Gastroesophageal sphincter (tissue), 4 donors: ENCODE data around the gene PLAGL1. TPM values are rescaled to one million over a fixed set of nuclear protein-coding genes. Genes with fewer than 3 reads are reported as not detected.

Source experiments
- ATAC-seq: fragments of 150-250 bp; one replicate; pipeline ENCODE4 v1.9.1; 2016; ENCODE audit warnings: mild to moderate bottlenecking, moderate library complexity
- H3K27ac ChIP-seq, 4 donors: fragments of 200-600 bp; sonication (generic) in 3 of 4; 1 replicate in 3 of 4; 2 replicates in 1 of 4; pipeline ENCODE4 v1.5.1; 2016 to 2019
- H3K27me3 ChIP-seq: fragments of 200-600 bp; sonication (generic); one replicate; pipeline ENCODE4 v1.5.1; 2019
- H3K36me3 ChIP-seq, 2 donors: fragments of 200-600 bp; sonication (generic); one replicate each; pipeline ENCODE4 v1.5.1; 2019; ENCODE audit warnings: control low read depth in 1 of 2
- H3K4me1 ChIP-seq, 3 donors: fragments of 200-600 bp; sonication (generic); 1 replicate in 2 of 3; 2 replicates in 1 of 3; pipeline ENCODE4 v1.5.1; 2016 to 2019; ENCODE audit warnings: control low read depth in 2 of 3
- H3K4me3 ChIP-seq, 2 donors: fragments of 200-600 bp; sonication (generic); one replicate each; pipeline ENCODE4 v1.5.1; 2019; ENCODE audit warnings: mild to moderate bottlenecking in 1 of 2, moderate library complexity in 1 of 2
- H3K9me3 ChIP-seq, 3 donors: fragments of 200-600 bp; sonication (generic); one replicate each; pipeline ENCODE4 v1.5.1; 2017 to 2019; ENCODE audit warnings: control low read depth in 2 of 3
- CTCF ChIP-seq, 4 experiments: fragments of 200-600 bp in 2 of 4; fragments of 450-650 bp in 2 of 4; sonication (generic) in 1 of 4; IDR thresholded peaks; one replicate each; pipeline ENCODE4 v1.5.1; 2017 to 2019; ENCODE audit warnings: antibody characterized with exemption in 4 of 4, mild to moderate bottlenecking in 2 of 4, moderate library complexity in 2 of 4
- EP300 ChIP-seq: sonication (generic); formaldehyde crosslinking; IDR thresholded peaks from one replicate; pipeline ENCODE4 v1.6.1; 2017; ENCODE audit warnings: antibody characterized with exemption, mild to moderate bottlenecking
- POLR2A ChIP-seq, 2 donors: fragments of 450-650 bp; IDR thresholded peaks; one replicate each; pipeline ENCODE4 v1.6.1; 2017; ENCODE audit warnings: antibody characterized with exemption in 2 of 2, mild to moderate bottlenecking in 2 of 2, moderate library complexity in 1 of 2
- POLR2AphosphoS5 ChIP-seq: sonication (generic); formaldehyde crosslinking; IDR thresholded peaks from one replicate; pipeline ENCODE4 v1.6.1; 2017; ENCODE audit warnings: antibody characterized with exemption
- WGBS, 2 donors: methylation state at CpG; one replicate each; pipeline ENCODE4 v1.1.5; 2018; ENCODE audit warnings: low coverage in 1 of 2; 5-methylcytosine and 5-hydroxymethylcytosine counted together
- total RNA-seq, 4 donors: library from RNA; depleted of rRNA; stranded (reverse); fragments of >200 nt; gene quantifications; one replicate each; pipeline ENCODE4 v1.1.0, GENCODE V29; 2016

The PLAGL1 gene
- total RNA-seq, 4 donors from 2014 or later: 13.2 to 26.3 (median 17.5) TPM

- TF ChIP-seq POLR2AphosphoS5: no peak
- TF ChIP-seq CTCF (IDR thresholded peaks at IDR 0.05): no peak
- TF ChIP-seq EP300: no peak
- no peak for TF ChIP-seq POLR2A (IDR thresholded peaks at IDR 0.05)
- Histone ChIP-seq H3K4me3 (no peak overlapping the region), H3K27me3 (no peaks in the 10 kb centered on the region), H3K9me3 (no peaks in the 10 kb centered on the region), H3K27ac (no peak overlapping the region), H3K36me3 (peaks cover 0 to 9% of the 10 kb centered on the region in 2 donors), H3K4me1 (peaks cover 0 to 26% (median 0%) of the 10 kb centered on the region in 3 donors)
- WGBS, 2 donors: 53 to 63% methylated on average over 2 to 5 of the region's 5 CpGs
- ATAC-seq: no peak
Measured at GRCh38 chr6:143967706-143968376, 40.2 kb downstream of the PLAGL1 start.

- H3K27ac ChIP-seq: no peak overlapping the region
- no peaks in the 10 kb centered on the region for H3K27me3 ChIP-seq
- peaks cover 0 to 29% (median 0%) of the 10 kb centered on the region in 3 donors for H3K4me1 ChIP-seq
- TF ChIP-seq POLR2A (IDR thresholded peaks at IDR 0.05) (no peak), CTCF (IDR thresholded peaks at IDR 0.05) (no peak)
- no peaks in the 10 kb centered on the region for H3K9me3 ChIP-seq
- H3K4me3 ChIP-seq: no peak overlapping the region
- peaks cover 0 to 9% of the 10 kb centered on the region in 2 donors for H3K36me3 ChIP-seq
- no peak for ATAC-seq
- 50 to 84% methylated on average over 1 of the region's 1 CpG for WGBS, 2 donors
Measured at GRCh38 chr6:143966312-143966711, 41.7 kb downstream of the PLAGL1 start.

GRCh38 chr6:143965503-143966171, 42.4 kb downstream of the PLAGL1 start:
- Histone ChIP-seq H3K27me3 (no peaks in the 10 kb centered on the region), H3K27ac (no peak overlapping the region), H3K4me3 (no peak overlapping the region), H3K4me1 (peaks cover 0 to 24% (median 0%) of the 10 kb centered on the region in 3 donors), H3K9me3 (no peaks in the 10 kb centered on the region), H3K36me3 (peaks cover 0 to 9% of the 10 kb centered on the region in 2 donors)
- 67 to 78% methylated on average over 6 of the region's 6 CpGs for WGBS, 2 donors
- no peak for ATAC-seq
- no peak for TF ChIP-seq EP300
- TF ChIP-seq CTCF (IDR thresholded peaks at IDR 0.05): no peak
- TF ChIP-seq POLR2A (IDR thresholded peaks at IDR 0.05): no peak
- TF ChIP-seq POLR2AphosphoS5: no peak

- 63 to 64% methylated on average over 2 to 6 of the region's 6 CpGs for WGBS, 2 donors
- H3K4me3 ChIP-seq: no peak overlapping the region
- H3K36me3 ChIP-seq: peaks cover 0 to 9% of the 10 kb centered on the region in 2 donors
- H3K9me3 ChIP-seq: no peaks in the 10 kb centered on the region
- no peak for TF ChIP-seq CTCF (IDR thresholded peaks at IDR 0.05)
- TF ChIP-seq POLR2AphosphoS5: no peak
- no peak for TF ChIP-seq EP300
- H3K27me3 ChIP-seq: no peaks in the 10 kb centered on the region
- H3K4me1 ChIP-seq: peaks cover 0 to 24% (median 0%) of the 10 kb centered on the region in 3 donors
- ATAC-seq: no peak
- no peak overlapping the region for H3K27ac ChIP-seq
Measured at GRCh38 chr6:143964674-143965081, 43.4 kb downstream of the PLAGL1 start.
